HG03354 (cell line): ENCODE results near the gene HMG20B.

Experiments
- ATAC-seq: cut with Tn5 transposase; IDR thresholded peaks from one replicate; pipeline ENCODE4 v1.9.1; 2021; ENCODE audit warnings: mild to moderate bottlenecking; ENCODE audit not compliant: unreplicated experiment, poor library complexity, severe bottlenecking

HMG20B gene

DNA sequence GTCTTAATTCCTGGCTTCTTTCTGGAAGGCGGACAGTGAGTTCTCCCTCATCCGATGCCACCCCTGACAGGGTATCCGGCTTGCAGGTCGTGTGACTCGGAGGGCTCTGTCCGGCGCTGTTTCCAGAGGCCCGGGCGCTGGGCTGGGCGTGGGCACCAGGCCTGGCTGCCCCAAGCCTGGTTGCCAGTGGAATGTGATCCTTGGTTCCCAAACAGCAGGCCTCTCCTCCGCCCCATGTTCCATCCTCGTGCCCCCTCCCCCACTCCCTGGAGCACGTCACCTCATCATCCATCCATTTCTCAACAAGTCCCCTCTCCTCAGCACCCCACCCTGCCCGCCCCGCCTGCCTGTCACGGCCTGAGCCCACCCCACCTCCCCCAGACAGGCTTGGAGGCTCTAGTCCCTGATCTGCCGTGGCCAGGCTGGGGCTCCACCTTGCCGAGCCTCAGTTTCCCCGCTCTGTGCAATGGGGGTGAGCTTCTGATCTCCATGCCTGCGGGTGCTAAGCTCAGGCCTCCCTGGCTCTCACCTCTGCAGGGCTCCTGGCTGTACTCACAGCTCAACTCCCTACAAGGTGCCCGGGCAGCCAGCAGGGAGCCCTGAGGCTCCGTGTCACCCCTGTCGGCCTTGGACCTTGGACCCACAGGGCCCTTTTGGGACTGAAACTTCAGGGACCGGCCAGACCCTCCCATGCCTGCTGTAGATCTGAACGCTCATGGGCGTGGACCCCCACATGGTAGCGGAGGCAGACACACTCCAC lies 31.7 kb downstream of the HMG20B start:
- ATAC-seq, result no peak

DNA sequence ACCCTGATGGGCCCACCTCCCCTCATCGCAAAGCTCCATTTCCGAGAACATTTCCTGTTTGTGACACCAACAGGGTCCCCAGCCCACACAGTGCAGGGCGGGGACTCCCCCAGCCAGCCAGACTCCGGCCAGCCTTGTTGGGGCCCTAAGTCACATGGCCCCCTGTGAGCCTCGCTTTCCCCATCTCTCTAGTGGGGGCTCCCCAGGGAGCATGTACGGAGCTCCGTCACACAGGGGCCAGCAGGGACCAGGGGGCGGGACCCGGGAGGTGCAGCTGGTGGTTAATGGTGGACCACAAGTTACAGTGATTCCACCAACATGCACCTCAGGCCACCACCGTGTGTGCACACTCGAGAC lies 32.2 kb downstream of the HMG20B start:
- ATAC-seq, result no peak

DNA sequence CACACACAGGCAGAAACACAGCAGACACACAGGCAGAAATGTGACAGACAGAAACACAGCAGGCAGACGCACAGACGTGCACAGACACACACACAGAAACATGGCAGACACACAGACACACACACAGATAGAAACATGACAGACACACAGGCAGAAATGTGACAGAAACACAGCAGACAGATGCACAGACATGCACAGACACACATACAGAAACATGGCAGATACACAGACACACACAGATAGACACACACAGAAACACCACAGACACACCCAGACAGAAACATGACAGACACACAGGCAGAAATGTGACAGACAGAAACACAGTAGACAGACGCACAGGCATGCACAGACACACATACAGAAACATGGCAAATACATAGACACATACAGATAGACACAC lies 32.6 kb downstream of the HMG20B start:
- no peak for ATAC-seq

DNA sequence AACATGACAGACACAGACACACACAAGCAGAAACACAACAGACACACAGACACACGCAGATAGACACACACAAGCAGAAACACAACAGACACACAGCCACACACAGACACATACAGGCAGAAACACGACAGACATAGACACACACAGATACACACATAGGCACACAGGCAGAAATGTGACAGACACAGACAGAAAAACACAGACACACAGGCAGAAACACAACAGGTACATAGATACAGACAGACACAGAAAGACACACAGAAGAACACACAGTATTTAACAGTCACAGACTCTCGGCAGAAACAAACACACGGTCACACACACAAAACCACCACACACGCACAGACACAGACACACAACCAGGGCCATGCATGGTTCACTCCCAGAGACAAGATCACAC lies 33.0 kb downstream of the HMG20B start:
- no peak for ATAC-seq

DNA sequence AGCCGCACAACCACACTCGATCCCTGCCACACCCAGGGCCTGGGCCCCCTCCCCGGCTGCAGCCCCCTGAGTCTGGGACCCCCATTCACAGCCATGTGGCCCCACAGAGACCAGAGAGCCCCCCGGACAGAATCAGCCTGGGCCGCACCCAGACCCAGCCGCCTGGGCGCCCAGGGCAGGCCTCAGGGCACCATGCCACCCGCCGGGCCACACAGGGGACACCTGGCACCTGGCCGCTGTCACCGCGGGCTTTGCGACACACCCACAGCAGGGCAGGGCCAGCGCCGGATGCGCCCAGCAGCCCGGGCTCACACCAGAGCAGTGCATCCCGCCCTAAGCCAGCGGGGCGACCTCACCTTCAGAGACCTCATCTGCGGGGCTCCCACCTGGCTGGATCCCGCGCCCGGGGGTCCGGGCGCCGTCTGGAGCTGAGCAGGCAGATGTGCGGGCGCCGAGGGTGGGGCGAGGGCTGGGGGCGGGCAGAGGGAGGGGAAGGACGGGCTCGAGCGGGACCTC lies 33.5 kb downstream of the HMG20B start:
- no peak for ATAC-seq

DNA sequence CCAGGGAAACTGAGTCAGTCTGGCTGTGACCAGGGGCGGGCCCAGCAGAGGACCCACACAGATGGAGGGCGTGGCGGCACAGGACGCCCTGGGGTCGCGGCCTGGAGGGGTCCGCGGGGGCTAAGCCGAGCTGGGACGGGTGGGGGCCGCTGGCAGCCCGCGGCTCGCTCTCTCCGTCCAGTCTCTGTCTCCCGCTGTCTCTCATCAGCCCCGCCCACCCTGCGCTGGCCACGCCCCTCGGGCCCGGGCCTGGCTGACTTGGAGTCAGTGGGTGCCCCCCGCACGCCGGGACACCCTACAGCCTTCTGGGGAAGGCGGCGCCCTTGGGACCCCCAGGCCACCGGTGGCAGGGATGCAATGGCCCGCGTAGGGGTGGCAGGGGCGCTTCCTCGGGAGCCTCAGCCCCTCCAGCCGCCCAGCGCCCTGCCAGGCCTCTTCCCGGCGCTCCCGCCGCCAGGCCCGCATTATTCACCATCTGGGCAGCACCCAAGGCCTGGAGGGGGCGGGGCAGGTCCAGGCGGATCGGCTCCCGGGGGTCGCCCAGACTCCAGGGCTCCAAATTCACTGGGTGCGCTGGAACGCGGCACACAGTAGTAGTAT lies 34.0 kb downstream of the HMG20B start, which contains the start of gene TBXA2R:
Gene TBXA2R, minus strand, starts transcription at position 186 of the 600 bp plus-strand sequence. CDS start 6,241 bp downstream, outside the sequence.
- no peak for ATAC-seq

DNA sequence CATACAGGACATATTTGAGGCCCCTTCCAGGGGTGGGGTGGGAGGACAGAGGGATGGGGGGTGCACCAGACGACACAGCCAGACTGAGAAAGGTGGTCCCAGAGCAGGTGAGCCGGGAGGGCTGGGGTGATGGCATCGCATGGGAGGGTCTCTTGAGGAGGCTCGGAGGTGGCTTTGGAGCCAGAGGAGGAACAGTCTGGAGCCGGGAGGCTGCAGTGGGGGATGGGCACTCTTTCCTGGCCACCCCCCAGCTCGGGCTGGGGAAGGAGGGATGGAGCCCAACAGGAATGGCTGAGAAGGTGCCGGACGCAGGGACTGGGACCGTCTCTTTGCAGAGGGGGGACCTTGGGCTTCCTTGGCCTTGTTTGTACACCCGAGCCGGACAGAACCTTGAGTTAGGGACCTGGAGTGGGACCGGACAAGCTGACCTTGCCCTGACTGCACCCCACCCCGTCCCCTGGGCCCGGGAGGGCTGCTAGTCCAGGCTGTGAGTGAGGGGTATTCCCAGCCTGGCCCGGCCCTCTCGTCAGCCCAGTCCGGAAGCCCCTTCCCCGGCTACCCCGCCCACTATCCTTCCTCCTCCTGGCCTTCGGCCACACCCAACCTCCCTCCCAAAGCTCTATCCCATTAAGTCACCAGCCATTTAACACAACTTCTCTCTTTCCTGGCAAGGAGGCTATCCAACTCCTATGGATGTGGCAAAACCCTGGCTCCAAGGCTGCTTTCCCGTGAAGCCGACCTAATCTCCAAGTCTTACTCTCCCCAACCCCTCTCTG lies 34.7 kb downstream of the HMG20B start:
- no peak for ATAC-seq

DNA sequence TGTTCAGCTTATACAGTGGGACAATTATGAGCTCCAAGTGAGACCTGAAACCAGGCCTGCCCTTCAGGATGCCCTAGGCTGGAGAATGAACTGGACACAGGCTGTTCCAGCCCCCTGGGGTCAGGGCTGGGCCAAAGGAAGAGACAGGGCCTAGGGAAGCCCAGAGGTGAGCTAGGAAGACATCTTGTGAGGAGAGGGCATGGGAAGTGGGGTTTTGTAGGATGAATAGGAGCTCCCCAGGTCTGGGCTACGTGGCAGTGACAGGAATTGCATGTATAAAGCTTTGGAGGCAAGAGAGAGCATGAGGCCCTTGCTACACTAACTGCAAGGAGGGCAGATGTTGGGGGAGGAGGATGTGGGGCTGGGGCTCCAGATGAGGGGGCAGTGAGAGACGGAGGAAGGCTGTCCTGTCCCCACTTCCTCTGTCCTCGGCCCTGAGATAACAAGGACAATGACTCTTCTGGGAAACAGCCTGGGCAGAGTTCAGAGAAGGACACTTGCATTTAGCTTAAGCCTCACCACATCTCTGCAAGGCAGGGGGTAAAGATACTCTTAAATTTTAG lies 35.4 kb downstream of the HMG20B start:
- no peak for ATAC-seq

DNA sequence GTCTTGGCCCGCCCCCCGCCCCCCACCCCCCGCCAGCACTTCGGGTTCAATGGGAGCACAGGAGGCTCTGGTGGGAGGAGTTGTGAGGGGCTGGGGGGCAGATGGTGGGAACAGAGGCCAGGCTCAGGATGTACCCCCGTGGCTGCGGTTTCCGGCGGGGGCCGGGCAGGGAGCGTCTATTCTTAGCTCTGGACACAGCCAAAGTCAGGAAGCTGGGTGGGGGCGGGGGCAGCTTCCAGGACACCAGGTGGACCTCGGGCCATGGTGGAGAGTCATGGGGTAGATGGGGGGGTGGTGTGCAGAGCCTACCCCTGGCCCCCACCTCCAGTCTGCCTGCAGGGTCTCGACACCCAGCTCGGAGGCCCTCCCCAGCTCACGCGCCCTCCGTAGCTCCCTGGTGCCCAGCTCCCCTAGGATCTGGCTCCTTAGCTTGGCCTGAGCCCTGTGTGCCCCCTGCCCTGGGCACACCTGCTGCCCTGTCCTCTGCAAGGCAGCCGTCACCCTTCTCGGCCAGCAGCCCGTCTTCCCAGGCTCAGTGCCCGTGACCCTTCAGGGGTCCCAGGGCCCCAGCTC lies 36.1 kb downstream of the HMG20B start:
- ATAC-seq, result no peak

DNA sequence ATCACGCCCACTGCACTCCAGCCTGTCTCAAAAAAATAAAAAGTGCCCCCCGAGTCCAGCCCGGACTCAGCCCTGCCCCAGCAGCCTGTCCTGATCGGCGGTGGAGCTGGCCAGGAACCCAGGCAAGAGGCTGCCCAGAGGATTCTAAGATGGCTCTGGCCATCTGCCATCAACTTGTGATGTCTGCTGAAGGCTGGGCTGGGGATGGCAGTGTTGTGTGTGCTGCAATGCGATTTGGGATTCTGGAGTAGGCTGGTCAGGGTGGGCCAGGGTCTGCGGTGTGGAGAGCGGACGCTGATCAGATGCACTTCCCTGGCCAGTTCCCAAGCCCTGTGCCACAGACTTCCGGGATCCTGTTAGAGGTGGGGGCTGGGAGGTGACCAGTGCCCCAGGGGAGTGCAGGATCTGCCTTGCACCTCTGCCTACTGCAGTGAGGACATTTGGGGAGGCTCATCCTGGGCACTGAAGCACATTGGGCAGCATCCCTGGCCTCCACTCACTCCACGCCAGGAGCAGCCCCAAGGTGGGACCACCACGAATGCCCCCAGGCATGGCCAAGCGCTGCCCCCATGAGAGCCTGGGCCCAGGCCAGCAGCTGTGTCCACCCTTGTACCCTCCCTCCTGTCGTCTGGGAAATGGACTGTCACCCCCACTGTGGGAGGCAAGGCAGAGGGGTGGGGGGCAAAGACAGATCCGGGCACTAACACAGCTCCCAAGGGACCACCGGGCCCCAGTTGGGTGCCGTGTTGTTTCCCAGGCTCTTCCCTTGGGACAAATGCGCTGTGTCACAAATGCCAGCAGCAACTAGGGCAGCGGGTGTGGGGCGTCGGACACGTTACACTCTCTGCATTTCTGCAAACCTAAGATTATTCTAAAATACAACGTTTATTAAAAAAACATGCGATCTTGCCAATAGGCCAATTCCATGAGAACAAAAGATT lies 37.3 kb downstream of the HMG20B start:
- no peak for ATAC-seq

DNA sequence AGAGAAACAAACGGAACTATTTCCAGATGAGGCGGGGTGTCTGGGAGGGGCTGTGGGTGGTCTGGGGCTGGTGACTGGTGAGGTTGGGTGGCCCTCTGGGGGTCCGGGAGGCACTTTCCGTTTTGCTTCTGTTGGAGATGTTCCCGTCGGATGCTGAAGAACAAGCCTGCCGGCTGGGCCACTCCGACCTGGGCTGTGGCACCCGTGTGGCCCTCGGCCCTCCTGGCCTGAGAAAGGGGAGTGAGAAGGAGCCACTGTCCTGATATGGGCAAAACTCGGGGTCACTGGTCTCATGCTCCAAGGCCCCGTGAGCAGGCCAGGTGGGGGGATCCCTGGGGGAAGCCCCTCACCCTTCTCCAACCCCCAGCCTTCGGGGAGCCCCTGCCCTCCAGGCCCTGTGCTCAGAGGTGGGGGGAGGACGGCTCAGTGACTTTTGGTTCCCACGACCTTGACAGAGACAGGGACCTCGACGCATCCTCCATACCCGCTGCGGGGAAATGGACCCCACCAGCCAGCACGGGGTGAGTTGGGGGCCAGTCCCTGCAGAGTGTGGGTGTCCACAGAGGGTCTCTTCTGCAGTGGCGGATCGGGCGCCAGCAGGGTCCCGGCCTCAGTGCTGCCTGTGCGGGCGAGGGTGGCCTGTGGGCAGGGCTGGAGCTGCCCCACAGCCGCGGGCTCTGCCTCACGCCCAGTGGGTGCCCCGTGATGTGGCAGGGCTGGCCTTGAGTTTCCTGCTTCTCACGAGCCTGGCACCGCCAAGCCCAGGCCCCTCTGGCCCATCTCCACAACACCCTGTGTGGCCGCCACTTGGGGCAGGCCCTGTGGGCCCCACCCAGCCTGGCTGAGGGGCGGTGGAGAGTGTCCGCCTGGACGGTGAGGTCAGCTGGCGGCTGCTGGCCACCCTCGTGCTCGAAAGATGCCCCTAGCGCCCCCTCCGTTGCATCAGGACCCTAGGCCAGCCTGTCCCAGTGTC lies 38.3 kb downstream of the HMG20B start:
- no peak for ATAC-seq

DNA sequence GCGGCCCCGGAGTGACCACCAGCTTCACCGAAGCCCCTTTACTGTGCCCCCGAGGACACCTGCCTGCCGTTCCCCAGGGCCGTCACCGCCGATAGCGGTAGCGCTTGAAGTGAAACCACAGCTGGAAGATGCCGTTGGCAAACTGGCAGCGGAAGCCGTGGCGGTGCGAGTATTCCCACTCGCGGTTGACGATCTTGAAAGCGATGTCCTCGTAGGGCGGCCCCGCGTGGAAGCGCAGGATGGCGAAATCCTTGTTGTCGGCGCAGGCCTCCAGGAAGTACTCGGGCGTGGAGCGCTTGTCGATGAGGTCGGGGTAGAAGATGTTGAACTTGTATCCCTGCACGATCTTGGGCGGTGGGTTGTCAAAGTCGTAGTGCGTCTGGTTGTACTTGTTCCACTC lies 39.1 kb downstream of the HMG20B start:
- ATAC-seq, result no peak

DNA sequence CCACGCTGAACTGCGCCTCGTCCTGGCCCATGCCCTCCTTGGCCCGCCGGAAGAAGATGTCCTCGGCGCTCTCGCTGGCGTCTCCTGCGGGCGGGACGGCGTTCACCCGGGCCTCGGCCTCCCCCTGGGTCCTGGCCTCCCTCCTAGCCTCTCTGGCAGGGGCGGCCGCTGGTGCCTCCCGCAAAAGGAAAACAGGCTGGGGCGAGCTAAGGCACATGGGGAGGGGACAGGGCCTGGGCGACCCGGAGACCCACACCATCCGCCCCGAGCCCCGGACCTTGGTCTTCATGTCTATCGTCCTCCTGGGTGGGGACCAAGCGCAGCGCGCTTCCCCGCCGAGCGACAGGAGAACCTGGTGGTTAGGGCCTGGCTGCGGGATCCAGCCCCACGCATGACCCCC lies 39.6 kb downstream of the HMG20B start:
- ATAC-seq, result no peak

DNA sequence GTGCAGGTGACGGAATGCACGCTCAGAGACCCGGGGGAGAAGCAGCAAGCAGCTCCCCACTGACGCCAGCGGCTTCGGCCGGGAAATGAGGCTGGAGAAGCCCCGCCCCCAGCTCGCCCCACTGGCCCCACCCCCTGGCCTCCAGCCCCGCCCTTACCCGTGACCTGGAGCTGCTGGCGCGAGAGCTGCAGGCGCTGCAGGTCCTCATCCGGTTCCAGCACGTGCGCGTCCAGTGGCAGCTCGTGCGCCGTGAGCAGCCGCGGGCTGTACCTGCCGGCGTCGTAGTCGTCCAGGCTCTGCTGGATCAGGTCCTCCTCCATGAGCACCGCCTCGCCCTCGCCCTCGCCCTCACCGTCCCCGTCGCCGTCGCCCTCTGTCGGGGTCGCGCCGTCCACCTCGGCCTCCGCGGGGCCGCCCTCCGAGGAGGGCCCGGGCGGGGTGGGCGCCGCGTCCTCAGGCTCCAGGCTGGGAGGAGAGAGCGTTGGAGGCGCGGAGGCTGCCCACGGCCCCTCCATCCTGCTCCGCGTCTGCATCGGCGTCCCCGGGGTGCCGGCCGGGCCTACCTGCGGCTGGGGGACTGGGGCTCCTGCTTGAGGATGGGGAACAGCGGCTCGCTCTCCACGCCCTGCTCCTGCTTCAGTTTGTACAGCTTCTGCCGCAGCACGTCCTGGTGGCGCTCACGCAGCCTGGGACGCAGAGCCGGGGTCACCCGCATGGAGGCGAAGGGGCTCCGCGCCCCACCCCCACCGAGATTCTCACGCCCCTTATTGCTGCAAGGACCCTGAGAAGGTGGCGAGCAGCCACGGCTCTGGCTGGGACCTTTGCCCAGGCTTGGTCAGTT lies 40.4 kb downstream of the HMG20B start:
- ATAC-seq, result no peak

DNA sequence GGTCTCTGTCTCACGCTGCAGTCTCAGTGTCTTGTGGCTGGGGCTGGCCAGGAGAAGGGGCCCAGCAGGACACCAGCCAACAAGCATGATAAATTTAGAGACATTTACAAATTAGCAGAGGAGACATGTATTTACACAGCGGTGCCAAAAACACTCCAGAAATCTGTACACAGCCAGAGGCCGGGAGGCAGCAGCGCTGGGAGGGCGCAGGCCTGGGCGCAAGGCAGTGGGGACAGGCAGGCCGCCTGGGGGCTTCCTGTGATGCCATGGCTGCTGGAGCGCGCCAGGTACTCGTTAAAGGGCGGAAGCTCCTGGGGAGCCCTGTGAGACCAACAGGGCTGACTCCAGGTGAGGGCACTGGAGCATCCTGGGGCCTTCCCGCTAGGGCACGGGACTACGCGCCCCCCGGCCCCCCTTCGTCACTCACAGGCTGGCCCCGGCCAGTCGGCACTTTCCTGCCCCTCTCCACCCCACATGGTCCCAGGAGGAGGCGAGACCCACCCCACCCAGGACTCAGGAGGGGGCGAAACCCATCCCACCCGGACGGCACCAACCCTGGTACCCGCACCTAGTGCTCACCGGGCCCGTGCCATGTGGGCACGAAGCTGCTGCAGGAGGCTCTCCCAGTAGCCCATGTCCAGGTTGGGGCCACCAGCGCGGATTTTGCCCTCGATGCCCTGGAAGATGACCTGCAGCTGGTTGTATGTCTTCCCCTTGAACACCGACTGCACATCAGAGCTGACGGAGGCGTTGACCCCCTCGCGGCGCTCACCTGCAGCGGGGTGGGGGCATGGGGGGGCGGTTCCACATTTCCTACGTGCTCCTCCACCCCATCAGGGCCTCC lies 41.3 kb downstream of the HMG20B start:
- ATAC-seq, result no peak

DNA sequence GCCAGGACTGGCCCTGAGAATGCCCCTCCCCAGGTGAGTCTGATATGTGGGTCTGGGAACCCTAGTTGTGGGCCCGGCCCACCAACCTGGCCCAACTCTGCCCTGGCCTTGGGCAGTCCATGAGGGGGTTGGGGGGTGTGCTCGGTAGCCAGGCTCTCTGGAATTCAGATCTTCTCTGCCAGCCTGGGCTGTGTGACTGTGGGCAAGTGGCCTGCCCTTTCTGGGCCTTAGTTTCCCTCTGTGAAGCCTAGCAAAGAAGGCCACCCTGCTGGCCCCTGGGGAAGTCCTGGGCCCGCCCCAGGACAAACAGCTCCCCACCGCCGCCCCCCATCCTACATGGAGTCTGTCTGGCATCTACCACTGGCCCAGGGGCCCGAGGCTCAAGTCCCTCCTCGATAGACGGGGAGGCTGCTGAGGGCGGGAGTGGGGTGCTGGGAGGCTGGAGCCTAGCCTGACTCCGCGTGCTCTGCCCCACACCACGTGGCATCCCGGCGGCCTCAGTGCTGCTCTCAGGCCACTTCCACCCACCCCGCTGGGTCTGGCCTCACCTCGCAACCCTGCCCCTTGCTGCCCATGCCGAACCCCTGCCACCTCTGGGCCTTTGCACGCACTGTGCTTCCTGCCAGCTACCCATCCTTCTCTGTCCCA lies 42.2 kb downstream of the HMG20B start:
- no peak for ATAC-seq
